Lower leg skin (tissue), 4 donors: Measurements from ENCODE around the gene ZNF205. TPM values are rescaled to one million over a fixed set of nuclear protein-coding genes. Genes with fewer than 3 reads are reported as not detected.

ENCODE experiments used
- DNase-seq, 2 donors: peaks; one replicate each; pipeline ENCODE4 v3.0.0-alpha.2; 2019; ENCODE audit warnings: low spot score in 2 of 2
- H3K4me3 ChIP-seq: fragments of 200-600 bp; sonication (generic); 2 replicates; pipeline ENCODE4 v1.5.1; 2017; ENCODE audit warnings: mild to moderate bottlenecking, low read depth; ENCODE audit not compliant: poor library complexity, severe bottlenecking
- POLR2A ChIP-seq, 2 donors: fragments of 450-650 bp; IDR thresholded peaks; one replicate each; pipeline ENCODE4 v1.6.1; 2016 to 2017; ENCODE audit warnings: antibody characterized with exemption in 2 of 2, mild to moderate bottlenecking in 1 of 2, moderate library complexity in 1 of 2
- WGBS, 2 donors: methylation state at CpG; one replicate each; pipeline ENCODE4 v1.1.5; 2018; 5-methylcytosine and 5-hydroxymethylcytosine counted together
- intact Hi-C: fragments of 100-400 bp; cut with DNase I; formaldehyde crosslinking; loops from one replicate; pipeline ENCODE4 v1.15.0; 2023; ENCODE audit warnings: low total_unique reads
- total RNA-seq, 4 donors: library from RNA; depleted of rRNA; stranded (reverse); fragments of >200 nt; gene quantifications; one replicate each; pipeline ENCODE4 v1.1.0, GENCODE V29; 2016
- TF ChIP-seq, protein P1 (sequence below), 3 donors: fragments of 450-650 bp; IDR thresholded peaks; one replicate each; pipeline ENCODE4 v1.5.1; 2016; ENCODE audit warnings: antibody characterized with exemption in 3 of 3, mild to moderate bottlenecking in 3 of 3, moderate library complexity in 2 of 3

ZNF205 gene
- total RNA-seq, 4 donors from 2014 or later = 15.1 to 25.3 (median 18.5) TPM

DNA sequence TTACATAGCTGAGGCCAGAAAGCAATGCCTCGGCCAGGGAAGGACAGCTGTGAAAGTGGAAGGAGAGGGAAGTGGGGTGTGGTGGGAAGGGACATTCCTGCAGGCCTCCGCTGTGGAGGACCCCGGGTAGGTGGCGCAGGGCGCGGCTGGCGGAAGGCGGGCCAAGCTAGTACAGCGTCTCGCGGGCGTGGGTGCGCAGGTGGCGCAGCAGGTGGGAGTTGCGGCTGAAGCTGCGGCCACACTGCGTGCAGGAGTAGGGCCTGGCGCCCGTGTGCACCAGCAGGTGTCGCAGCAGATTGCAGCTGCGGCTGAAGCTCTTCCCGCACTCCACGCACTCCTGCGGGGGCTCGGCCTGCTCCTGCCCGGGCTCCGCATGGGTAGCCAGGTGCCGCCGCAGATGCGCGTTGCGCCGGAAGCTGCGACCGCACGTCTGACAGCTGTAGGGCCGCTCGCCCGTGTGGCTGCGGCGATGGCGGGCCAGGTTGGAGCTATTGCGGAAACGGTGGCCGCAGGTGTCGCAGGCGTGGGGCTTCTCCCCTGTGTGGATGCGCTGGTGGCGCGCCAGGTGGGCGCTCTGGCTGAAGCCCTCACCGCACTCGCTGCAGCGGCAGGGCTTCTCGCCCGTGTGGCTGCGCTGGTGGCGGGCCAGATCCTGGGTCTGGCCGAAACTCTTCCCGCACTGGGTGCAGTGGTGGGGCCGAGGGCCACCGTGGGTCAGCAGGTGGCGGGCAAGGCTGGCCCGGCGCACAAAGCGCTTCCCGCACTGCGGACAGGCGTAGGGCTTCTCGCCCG is 23.3 kb upstream of the ZNF205 start:
- DNase-seq = no peak
- intact Hi-C loops = no loop called here
- no peak overlapping the region for H3K4me3 ChIP-seq
- TF ChIP-seq, protein P1, sequence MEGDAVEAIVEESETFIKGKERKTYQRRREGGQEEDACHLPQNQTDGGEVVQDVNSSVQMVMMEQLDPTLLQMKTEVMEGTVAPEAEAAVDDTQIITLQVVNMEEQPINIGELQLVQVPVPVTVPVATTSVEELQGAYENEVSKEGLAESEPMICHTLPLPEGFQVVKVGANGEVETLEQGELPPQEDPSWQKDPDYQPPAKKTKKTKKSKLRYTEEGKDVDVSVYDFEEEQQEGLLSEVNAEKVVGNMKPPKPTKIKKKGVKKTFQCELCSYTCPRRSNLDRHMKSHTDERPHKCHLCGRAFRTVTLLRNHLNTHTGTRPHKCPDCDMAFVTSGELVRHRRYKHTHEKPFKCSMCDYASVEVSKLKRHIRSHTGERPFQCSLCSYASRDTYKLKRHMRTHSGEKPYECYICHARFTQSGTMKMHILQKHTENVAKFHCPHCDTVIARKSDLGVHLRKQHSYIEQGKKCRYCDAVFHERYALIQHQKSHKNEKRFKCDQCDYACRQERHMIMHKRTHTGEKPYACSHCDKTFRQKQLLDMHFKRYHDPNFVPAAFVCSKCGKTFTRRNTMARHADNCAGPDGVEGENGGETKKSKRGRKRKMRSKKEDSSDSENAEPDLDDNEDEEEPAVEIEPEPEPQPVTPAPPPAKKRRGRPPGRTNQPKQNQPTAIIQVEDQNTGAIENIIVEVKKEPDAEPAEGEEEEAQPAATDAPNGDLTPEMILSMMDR (IDR thresholded peaks at IDR 0.05) = no peak
- no peak for TF ChIP-seq POLR2A (IDR thresholded peaks at IDR 0.05)
- WGBS, 2 donors = 93 to 95% methylated on average over 59 to 70 of the region's 71 CpGs

GRCh38 chr16:3089717-3090592 is 22.4 kb upstream of the ZNF205 start:
- 94 to 95% methylated on average over 67 to 73 of the region's 81 CpGs for WGBS, 2 donors
- DNase-seq = no peak
- no peak overlapping the region for H3K4me3 ChIP-seq
- TF ChIP-seq POLR2A (IDR thresholded peaks at IDR 0.05) = no peak
- TF ChIP-seq, protein P1 (IDR thresholded peaks at IDR 0.05) = no peak
- intact Hi-C loops = no loop called here

DNA sequence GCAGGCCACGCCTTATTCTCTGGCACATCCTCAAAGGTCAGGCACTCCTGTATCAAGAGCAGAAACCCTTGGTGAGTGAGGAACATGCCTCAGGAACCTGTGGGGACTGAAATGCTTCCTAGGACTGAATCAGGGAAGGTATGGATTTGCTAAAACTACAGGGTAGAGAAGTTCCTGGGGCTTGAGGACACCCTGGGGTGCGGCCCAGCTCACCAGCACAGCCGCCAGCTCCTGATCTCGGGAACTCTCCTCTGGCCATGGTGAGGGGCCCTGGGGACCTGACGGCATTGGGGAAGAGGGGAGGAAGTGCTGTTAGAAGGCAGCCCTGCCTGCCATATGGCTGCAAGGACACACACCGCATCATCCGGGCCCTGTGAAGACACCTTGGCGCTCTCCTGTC is 20.8 kb upstream of the ZNF205 start:
- TF ChIP-seq POLR2A (IDR thresholded peaks at IDR 0.05) = no peak
- TF ChIP-seq, protein P1 (IDR thresholded peaks at IDR 0.05) = no peak
- intact Hi-C loops = no loop called here
- no peak for DNase-seq
- no peak overlapping the region for H3K4me3 ChIP-seq
- 85 to 90% methylated on average over 5 to 8 of the region's 8 CpGs for WGBS, 2 donors

DNA sequence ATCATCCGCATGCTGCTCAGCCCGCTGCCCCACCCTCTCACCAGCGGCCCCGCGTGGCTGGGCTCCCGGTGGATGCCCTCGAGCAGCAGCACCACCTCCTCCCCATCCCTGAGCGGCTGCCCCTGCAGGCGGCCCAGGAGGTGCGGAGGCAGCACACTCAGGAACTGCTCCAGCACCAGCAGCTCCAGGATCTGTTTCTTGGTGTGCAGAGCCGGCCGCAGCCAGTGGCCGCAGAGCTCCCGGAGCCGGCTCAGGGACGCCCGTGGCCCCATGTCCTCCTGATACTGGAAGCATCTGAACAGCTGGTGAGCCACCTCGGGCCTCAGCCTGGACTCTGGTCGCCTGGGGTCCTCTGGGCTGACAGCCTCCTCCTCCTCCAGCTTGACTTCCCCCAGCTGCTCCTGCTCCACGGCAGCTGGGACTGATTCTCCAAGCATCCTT is 19.9 kb upstream of the ZNF205 start:
- intact Hi-C loops = no loop called here
- WGBS, 2 donors = 46 to 59% methylated on average over 15 to 20 of the region's 20 CpGs
- TF ChIP-seq, protein P1 (IDR thresholded peaks at IDR 0.05) = no peak
- TF ChIP-seq POLR2A (IDR thresholded peaks at IDR 0.05) = no peak
- H3K4me3 ChIP-seq = no peak overlapping the region
- DNase-seq = no peak

GRCh38 chr16:3094289-3095027 is 17.9 kb upstream of the ZNF205 start:
- no peak overlapping the region for H3K4me3 ChIP-seq
- intact Hi-C loops = no loop called here
- 92 to 93% methylated on average over 22 of the region's 22 CpGs for WGBS, 2 donors
- TF ChIP-seq, protein P1 (IDR thresholded peaks at IDR 0.05) = no peak
- TF ChIP-seq POLR2A (IDR thresholded peaks at IDR 0.05) = no peak
- DNase-seq = no peak
